ENCODE results near the gene COQ10B.

DNA sequence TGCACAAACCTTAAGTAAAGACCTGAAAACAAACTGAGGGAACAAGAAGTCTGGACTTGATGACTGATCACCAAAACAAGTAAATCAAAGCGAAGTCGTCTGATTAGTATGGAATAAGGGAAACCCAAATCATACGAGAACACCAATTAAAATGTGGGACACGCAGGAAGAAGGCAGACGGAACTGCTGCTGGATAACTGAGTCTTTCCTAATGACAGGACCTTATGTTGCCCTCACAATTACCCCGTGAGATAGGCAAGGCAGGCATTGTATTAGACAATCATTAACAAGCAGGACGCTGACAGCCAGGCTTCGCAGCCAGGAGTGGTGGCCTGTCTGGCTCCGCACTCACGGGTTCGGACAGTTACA is 614 bp upstream of the COQ10B start:
- TF ChIP-seq, protein P1, sequence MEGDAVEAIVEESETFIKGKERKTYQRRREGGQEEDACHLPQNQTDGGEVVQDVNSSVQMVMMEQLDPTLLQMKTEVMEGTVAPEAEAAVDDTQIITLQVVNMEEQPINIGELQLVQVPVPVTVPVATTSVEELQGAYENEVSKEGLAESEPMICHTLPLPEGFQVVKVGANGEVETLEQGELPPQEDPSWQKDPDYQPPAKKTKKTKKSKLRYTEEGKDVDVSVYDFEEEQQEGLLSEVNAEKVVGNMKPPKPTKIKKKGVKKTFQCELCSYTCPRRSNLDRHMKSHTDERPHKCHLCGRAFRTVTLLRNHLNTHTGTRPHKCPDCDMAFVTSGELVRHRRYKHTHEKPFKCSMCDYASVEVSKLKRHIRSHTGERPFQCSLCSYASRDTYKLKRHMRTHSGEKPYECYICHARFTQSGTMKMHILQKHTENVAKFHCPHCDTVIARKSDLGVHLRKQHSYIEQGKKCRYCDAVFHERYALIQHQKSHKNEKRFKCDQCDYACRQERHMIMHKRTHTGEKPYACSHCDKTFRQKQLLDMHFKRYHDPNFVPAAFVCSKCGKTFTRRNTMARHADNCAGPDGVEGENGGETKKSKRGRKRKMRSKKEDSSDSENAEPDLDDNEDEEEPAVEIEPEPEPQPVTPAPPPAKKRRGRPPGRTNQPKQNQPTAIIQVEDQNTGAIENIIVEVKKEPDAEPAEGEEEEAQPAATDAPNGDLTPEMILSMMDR (IDR thresholded peaks at IDR 0.05), result no peak
- TF ChIP-seq POLR2A (IDR thresholded peaks at IDR 0.05), result no peak
